Fibroblast of peridontal ligament (primary cell): Measurements from ENCODE around the gene ANO4.
"Not testable (repeated sequence)": the region's sequence is repeated elsewhere in the genome, so short reads cannot be mapped to it uniquely, and the experiment has no call there.

Source experiments
- DNase-seq: peaks from one replicate; pipeline ENCODE4 v3.0.0-alpha.2; 2010; ENCODE audit errors: extremely low read depth

The ANO4 gene

DNA sequence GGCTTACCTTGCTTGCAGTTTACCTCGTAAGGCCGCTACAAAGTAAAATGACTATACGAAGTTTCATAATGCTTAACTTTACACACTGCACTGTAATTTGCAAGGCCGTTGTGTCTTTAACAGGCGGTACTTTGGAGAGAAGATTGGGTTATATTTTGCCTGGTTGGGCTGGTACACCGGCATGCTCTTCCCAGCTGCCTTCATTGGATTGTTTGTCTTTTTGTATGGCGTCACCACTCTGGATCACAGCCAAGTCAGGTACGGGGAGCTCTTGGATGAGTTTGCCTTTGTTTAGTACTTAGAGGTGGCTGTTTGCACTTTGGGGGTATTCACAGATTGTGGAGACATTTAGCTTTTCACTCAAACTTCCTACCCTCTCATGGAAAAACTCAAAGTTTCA is 247.6 kb downstream of the ANO4 start:
- DNase-seq, result no peak

DNA sequence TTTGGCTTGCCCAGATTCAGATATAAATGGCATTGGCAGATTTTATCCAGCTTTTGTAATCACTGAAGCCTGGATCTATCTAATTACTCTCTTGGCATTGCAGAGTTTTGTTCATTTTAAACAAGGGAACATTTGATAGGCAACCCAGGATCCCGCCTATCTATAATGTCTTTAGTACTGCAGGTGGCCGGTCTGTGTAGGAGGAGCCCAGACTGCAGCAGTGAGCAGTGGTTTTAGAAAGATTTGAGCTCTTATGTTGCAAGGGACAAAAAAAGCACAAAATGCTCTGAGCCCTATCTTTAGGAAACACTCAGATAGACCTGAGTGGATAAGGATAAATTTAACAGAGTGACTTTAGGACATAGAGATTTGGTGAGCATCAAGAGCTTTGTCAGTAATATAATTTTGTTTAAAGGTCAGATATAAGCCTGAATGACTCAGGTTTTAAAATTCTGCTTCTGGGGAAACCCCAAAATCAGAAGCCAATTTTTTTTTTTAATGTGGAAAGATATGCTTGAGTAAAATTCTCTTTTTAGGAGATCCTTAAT is 250.0 kb downstream of the ANO4 start:
- DNase-seq, result no peak

DNA sequence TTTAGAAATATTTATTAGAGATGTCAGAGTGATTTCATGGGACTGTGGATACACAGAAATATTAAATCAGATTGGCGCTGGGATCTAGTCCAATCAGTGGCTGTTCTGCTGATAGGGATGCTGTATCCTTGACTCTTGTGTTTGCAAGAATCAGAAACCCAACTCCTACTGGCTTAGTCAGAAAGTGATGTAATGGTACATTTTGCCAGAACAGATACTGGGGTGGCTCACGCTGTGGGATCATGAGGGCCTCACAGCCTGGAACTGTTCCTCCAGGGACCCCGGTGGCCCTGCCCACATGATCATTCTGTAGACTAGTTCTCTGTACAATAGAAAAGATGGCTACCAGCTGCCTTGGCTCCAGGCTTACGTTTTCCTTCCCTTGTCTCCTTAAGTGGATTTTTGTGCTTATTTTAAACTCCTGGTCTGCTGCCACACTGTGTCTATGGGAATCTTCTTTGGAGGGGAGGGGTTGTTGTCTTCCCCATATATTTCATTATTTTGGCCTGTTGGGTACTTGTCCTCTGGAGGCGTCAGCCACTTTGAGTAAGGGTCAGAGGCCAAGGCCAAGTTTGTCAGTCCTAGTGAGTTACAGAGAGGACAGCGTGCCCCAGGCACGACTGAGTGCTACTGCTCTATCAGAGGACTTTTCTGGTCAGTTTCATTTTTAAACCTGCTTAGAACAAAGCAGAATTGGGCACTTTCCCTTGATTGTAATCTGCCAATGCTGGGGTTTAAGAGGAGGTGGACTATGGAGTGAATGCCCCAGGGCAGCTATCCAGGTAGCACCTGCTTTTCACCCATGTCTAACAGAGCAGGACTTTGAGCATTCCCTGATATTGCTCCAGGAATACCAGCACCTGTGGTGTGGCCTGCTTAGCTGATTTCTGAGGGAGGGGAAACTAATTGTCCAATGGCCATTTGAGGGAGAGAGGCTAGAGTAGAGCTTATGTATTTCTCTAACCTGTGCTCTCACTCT is 251.2 kb downstream of the ANO4 start:
- DNase-seq, result peak; percentile 24

DNA sequence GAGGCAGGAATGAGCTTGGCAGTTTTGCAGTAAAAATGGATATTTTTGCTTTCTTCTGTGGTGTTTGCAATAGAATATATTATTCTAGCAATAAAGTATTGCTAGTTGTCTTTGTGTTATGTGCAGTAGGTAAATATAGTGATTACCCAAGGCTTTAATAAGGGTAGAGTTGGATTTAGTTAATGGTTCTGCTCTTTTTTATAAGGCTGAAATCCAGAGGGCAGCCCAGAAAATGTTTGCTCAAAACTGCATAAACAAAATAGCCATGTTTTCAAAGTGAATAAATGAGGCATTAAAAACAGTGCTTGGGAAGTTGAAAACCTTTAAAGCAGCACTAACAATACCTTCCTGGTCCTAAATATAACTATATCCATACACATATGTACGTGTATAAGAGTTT is 253.1 kb downstream of the ANO4 start:
- no peak for DNase-seq

DNA sequence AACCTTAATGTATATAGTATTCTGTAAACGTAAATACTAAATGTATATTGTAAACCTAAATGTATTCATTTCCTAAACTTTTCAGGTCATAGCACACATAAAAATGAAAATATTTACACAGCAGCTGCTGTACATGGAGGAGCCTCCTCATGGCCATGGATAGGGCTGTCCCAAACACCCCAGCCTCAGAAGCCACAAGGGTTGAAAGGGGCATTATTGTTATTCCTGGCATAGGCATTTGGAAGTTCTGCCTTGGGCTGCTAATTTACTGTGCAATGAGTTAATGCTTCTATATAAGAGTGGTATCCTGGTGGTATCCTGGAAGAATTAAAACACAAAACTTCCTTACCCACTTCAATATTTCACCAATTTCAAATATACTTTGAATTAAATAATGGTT is 256.1 kb downstream of the ANO4 start:
- no peak for DNase-seq

DNA sequence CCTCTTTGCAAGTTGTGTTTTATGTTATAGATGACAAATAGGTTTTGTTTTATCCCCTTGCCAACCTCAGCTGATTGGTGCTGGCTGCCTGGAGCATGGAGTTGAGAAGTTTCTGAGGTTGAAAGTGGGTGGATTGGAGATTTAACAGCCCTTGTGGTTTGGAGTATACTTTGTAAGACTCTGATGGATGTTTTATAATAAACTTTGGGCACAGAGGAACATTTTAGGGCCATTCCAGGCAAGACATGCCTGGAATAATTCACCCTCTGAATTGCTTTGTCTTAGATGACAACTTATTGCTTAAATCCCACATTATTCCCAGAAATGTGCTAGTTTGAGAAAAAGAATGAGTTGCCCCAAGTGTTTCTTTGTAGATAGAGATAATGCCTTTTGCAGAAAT is 256.6 kb downstream of the ANO4 start:
- DNase-seq, result peak; percentile 12

DNA sequence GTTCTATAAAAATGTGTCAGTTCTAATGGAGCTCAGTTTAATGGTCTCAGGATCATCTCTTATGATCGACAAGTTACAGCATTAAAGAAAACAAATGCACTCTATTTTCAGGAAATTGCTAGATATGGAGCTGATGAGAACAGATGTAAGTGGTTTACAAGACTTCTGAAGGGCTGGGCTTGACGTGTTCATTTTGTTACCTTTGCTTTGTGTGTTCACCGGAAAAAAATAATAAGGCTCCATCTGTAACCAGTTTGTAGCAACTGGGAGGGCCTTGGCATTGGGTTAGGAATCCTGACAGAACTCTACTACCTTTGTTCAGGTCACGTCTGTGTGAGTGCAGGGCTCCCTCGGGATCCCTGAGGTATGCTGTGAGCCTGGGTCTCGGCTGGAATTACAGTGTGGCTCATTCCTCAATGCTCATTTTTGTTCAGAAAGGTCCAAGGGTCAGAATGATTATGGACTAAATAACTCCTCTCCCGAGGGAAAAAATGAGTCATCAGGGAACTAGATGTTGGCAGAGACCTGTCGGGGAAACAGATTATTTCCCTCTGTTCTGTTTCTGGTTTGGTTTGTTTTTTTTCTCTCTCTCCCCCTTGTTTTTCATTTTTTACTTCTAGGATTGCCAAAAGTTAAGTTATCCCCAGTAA is 257.4 kb downstream of the ANO4 start:
- peak; percentile 86 for DNase-seq

DNA sequence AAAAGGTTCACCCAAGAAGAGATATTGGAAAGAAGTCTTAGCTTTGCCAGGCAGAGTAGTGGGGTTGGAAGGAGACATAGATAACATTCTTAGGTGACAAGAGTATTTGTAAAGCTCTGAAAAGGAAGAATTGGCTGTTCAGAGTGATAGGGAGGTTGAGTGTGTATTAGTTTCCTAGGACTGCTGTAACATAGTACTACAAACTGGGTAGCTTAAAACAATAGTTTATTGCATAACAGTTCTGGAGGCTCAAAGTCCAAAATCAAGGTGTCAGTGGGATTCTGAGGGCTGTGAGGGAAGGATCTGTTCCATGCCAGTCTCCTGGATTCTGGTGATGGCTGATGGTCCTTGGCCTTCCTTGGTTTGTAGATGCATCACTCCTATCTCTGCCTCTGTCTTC is 258.6 kb downstream of the ANO4 start:
- no peak for DNase-seq

DNA sequence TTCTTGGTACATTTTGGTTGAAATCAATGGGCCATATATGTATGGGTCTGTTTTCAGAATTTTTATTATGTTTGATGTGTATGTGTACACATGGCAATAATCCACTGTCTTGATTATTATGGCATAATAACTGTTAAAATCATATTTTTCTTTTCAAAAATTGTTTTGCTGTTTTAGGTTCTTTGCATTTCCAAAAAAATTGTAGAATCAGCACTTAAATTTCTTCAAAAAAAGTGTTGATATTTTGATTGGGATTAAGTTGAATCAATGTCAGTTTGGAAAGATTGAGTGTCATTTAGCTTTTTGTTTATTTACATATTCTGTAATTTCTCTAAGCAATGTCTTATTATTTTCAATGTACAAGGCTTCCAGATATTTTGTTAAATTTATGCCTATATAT is 261.4 kb downstream of the ANO4 start:
- no peak for DNase-seq

DNA sequence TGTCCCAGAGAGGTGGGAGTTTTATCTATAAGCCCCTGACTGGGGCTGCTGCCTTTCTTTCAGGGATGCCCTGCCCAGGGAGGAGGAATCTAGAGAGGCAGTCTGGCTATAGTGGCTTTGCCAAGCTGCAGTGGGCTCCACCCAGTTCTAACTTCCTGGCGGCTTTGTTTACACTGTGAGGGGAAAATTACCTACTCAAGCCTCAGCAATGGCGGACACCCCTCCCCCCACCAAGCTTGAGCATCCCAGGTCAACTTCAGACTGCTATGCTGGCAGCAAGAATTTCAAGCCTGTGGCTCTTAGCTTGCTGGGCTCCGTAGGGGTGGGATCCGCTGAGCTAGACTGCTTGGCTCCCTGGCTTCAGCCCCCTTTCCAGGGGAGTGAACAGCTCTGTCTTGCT is 267.9 kb downstream of the ANO4 start:
- not testable (repeated sequence) for DNase-seq

DNA sequence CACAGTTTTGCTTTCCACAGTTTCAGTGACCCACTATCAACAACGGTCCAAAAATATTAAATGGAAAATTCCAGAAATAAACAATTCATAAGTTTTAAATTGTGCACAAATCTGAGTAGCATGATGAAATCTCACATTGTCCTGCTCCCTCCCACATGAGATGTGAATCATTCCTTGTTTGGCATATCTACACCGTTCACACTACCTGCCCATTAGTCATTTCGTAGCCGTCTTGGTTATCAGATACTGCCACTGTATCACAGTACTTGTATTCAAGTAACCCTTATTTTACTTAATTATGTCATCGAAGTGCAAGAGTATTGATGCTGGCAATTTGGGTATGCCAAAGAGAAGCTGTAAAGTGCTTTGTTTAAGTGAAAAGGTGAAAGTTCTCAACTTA is 270.1 kb downstream of the ANO4 start:
- no peak for DNase-seq

DNA sequence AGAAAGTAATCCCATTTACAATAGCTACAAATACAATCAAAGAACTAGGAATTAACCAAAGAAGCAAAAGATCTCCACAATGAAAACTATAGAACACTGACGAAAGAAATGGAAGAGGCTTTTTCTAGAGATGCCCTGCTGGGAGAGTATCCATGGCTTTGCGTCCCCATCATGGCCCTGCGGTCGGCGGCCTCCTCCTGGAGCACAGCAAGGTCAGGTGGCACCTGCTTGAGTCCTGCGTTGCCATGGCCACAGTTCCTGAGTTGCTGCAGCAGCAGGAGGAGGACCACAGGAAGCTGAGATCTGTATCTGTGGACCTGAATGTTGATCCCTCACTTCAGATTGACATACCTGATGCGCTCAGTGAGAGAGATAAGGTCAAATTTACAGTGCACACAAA is 271.9 kb downstream of the ANO4 start:
- no peak for DNase-seq

DNA sequence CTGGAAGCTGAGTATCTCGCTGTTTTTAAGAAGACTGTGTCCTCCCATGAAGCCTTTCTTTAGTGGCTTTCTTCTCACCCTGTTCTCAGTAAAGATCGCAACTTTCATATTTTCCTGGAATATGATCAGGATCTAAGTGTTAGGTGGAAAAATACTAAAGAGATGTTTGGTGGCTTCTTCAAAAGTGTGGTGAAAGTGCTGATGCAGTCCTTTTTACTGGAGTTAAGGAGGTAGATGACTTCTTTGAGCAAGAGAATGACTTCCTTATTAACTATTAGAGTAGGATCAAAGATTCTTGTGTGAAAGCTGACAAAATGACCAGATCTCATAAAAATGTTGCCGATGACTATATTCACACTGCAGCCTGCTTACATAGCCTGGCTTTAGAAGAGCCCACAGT is 273.8 kb downstream of the ANO4 start:
- no peak for DNase-seq

DNA sequence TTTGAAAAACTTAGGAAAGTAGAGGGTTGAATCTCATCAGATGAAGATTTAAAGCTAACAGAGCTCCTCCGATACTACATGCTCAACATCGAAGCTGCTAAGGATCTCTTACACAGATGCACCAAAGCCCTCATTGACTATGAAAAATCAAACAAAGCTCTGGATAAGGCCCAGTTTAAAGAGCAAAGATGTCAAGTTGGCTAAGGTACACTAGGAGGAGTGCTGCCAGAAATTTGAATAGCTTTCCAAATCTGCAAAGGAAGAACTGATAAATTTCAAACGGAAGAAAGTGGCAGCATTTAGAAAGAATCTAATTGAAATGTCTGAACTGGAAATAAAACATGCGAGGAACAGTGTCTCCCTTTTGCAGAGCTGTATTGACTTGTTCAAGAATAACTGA is 274.3 kb downstream of the ANO4 start:
- DNase-seq, result no peak

DNA sequence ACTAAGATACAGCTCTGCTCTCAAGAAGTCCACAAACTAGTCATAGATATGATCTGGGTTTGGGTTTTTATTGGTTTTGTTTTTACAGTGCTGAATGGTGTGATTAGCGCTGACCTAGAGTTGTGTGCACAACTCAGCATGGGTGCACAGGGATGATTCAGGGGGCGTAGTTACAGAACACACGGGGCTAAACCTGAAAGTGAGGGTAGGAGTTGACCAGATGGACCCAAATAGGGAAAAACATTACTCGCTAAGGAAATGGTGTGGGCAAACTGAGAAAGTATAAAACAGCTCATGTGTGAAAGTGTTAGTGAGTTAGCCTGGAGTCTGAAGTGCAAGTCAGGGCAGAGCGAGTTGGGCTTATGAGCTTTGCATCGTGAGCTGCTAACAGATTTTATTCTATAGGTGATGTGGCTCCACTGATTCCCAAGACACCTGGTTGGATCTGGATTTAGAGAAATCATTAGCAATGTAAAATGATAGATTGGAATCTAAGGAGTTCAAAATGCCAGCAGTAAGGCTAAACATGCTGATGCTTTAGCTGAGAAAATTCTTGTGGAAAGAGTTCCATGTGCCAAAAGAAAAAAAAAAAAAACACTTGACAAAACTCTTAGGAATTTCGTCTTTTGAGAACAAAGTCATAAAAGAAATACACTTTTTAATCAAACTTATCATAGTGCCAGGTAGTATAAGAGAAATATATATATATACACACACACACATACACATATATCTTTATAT is 280.5 kb downstream of the ANO4 start:
- DNase-seq, result no peak

DNA sequence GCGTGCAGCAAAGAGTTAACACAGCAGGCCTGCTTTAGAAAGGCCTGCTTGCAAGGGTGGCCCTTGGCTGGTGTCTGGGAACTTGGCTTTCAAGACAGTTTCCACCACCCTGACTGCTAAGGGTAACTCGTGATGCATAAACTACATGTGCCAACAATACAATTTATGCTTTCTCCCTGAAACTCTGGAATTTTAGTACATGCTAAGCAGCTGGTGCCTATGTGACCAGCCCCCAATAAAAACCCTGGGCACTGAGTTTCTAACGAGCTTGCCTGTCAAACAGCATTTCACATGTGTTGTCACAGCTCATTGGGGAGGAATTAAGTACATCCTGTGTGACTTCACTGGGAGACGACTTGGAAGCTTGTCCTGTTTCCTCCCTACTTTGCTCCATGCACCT is 282.3 kb downstream of the ANO4 start:
- peak; percentile 1 for DNase-seq

DNA sequence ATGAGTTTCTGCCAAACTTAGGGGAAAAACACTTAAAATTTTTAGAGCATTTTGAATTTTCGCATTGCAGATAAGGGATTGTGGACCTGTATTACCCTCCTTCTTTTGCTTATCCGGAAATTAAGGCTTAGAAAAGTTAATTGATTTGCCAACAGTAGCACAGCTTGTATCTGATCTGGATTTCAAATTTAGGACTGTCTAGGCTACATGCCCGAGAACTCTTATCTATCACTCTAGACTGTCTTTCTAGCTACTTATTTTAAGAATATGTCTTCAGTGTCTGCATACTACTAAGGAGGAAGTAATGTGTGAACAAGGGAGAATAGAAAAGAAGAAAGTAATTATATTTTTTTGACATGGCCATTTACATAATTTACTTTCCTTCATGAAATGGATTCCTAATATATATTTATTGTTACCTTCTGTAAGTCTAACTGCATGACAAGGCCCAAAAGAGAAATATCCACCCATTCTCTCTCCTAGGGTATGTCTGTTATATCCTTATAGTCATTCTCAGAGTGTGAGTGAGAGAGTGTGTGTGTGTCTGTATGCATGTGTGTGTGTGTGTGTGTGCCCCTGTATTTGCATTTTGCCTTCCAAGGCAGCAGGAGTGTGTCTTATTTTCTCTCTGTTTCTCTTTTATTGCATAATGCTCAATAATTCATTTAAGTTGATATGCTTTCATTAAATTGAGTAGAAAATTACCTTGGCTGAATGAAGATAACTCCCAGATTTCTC is 283.4 kb downstream of the ANO4 start:
- no peak for DNase-seq

DNA sequence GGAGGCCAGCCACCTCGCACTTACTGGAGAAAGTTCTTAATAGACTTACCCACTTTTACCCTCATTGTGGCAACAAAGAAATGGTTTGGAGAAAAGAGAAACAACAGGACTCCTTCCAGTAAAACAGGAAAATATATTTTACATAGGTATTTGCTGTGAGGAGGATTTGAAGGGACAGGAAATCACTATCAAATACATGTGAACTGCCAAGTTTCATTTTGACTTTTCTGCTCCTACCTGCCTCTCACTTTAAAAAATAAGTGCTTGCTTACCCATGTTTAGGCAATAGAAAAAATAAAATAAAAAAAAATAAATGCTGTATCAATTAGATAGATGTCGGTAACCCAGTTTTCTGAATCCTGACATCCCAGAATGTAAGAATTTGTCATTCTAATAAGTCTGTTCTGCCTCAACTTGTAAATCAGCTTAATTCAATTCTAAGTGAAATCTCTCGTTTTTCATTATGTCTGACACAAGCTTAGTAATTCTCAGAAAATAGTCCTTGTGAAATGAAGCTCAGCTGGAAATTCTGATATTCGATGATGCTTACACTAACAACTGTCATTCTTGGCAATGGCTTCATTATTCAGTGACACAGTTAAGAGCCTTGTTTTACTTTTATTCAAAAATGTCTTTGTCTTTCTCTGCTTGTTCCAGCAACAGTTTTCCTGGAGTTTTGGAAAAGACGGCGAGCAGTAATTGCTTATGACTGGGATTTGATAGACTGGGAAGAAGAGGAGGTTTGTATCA is 284.1 kb downstream of the ANO4 start:
- no peak for DNase-seq

DNA sequence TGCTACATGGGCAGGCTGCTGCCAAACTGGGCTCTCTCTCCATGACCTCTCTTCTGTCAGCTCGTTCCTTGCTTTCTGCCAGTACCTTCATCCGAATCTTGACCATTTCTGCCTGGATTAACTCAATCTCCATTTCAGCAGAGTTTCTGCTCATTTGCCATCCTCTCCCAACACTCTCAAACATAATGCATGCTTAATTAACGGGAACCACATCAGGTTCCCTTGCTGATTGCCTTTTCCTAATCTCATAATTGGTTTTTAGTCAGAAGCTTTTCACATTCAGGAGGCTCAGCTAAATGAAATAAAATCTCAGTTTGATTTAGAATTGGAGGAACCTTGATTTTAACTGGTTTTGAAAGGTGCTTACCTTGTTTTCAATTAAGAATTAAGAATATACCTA is 288.1 kb downstream of the ANO4 start:
- no peak for DNase-seq

DNA sequence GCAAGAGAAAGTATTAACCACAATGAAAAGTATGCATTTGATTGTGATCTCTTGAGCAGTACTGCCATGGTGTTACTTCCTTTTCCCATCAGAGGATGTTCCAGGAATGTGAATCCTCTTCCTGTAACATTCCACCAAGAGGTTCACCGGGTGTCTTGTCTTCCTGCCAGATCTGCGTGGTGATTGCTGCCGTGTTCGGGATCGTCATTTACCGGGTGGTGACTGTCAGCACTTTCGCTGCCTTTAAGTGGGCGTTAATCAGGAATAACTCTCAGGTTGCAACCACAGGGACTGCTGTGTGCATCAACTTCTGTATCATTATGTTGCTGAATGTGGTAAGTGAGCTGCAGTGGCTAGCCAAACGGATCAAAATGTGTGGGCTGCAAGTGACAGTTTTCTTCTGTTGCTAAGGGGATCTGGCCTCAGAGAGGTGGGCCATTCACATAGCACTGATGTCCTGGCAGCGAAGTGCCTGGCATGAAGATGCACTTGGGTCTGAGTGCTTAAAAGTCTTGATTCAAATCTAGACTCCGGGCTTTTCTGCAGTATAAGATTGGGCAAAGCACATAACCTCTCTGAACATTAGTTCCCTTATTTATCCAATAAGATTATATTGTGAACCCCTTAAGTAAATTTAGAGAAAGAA is 292.0 kb downstream of the ANO4 start:
- DNase-seq, result no peak
